Measurements from ENCODE around the gene ABCB4.
"Not testable (repeated sequence)": the region's sequence is repeated elsewhere in the genome, so short reads cannot be mapped to it uniquely, and the experiment has no call there.

Gene ABCB4

GRCh38 chr7:87474533-87475358, 734 bp downstream of the ABCB4 start:
- no peak for DNase-seq

- DNase-seq: no peak
Measured at GRCh38 chr7:87473986-87474385, 1.5 kb downstream of the ABCB4 start.

GRCh38 chr7:87473192-87473591, 2.3 kb downstream of the ABCB4 start:
- DNase-seq: no peak

- DNase-seq: no peak
Measured at GRCh38 chr7:87471473-87471872, 4.0 kb downstream of the ABCB4 start.

GRCh38 chr7:87469204-87469603, 6.3 kb downstream of the ABCB4 start:
- DNase-seq: not testable (repeated sequence)

GRCh38 chr7:87465534-87465880, 10.0 kb downstream of the ABCB4 start:
- not testable (repeated sequence) for DNase-seq

GRCh38 chr7:87464830-87465533, 10.5 kb downstream of the ABCB4 start:
- DNase-seq: not testable (repeated sequence)

GRCh38 chr7:87463982-87464381, 11.5 kb downstream of the ABCB4 start:
- no peak for DNase-seq

GRCh38 chr7:87460444-87460843, 15.0 kb downstream of the ABCB4 start:
- not testable (repeated sequence) for DNase-seq

- DNase-seq: no peak
Measured at GRCh38 chr7:87459941-87460340, 15.5 kb downstream of the ABCB4 start.

- DNase-seq: no peak
Measured at GRCh38 chr7:87458148-87458547, 17.3 kb downstream of the ABCB4 start.

GRCh38 chr7:87456247-87456646, 19.2 kb downstream of the ABCB4 start:
- DNase-seq: no peak

GRCh38 chr7:87452279-87452678, 23.2 kb downstream of the ABCB4 start:
- DNase-seq: no peak

GRCh38 chr7:87451187-87451586, 24.3 kb downstream of the ABCB4 start:
- no peak for DNase-seq

GRCh38 chr7:87450706-87451105, 24.8 kb downstream of the ABCB4 start:
- DNase-seq: no peak

GRCh38 chr7:87448388-87448787, 27.1 kb downstream of the ABCB4 start:
- no peak for DNase-seq

- DNase-seq: no peak
Measured at GRCh38 chr7:87447116-87447635, 28.3 kb downstream of the ABCB4 start.

GRCh38 chr7:87445897-87446296, 29.6 kb downstream of the ABCB4 start:
- no peak for DNase-seq

GRCh38 chr7:87435546-87435945, 39.9 kb downstream of the ABCB4 start:
- no peak for DNase-seq

GRCh38 chr7:87432536-87432935, 42.9 kb downstream of the ABCB4 start:
- no peak for DNase-seq

GRCh38 chr7:87427288-87427687, 48.2 kb downstream of the ABCB4 start:
- DNase-seq: no peak

- no peak for DNase-seq
Measured at GRCh38 chr7:87426160-87426559, 49.3 kb downstream of the ABCB4 start.

- DNase-seq: no peak
Measured at GRCh38 chr7:87424075-87424474, 51.4 kb downstream of the ABCB4 start.

- DNase-seq: no peak
Measured at GRCh38 chr7:87420173-87420572, 55.3 kb downstream of the ABCB4 start.
